Panc1 (cell line): Measurements from ENCODE around the gene CPLX3. TPM values are rescaled to one million over a fixed set of nuclear protein-coding genes. Genes with fewer than 3 reads are reported as not detected.
A peak's percentile ranks its signal among the peaks of the same experiment; 100 is the strongest.

Source experiments
- ATAC-seq: fragments of 200-7000 bp; cut with Tn5 transposase; 2 replicates; pipeline ENCODE4 v1.9.1; 2020; ENCODE audit warnings: mild to moderate bottlenecking, moderate library complexity
- BruUV-seq: library from RNA; stranded (reverse); fragments of 400-500 nt; replicated peaks from 2 replicates; lab custom pipeline; 2021; lab: Mats Ljungman, UMichigan
- CTCF ChIA-PET: fragments of 300-600 bp; sonication (Branson Sonifier 250); formaldehyde crosslinking; loops from one replicate; lab custom pipeline; 2022; ENCODE audit warnings: antibody characterized with exemption; lab: Charles Lee
- POLR2A ChIA-PET: fragments of 300-600 bp; sonication (Branson Sonifier 250); formaldehyde crosslinking; loops from one replicate; lab custom pipeline; 2022; ENCODE audit warnings: antibody characterized with exemption; lab: Charles Lee
- DNase-seq: peaks from one replicate; pipeline ENCODE4 v3.0.0-alpha.2; 2010; ENCODE audit warnings: low read depth, low spot score
- H3K27ac ChIP-seq: 2 replicates; pipeline ENCODE4 v1.5.1; 2011; ENCODE audit warnings: mild to moderate bottlenecking, low read length, inconsistent platforms
- H3K27me3 ChIP-seq: fragments of 200-500 bp; sonication (Bioruptor generic); 2 replicates; pipeline ENCODE4 v1.6.0; 2014; ENCODE audit warnings: low read length, inconsistent platforms; ENCODE audit not compliant: control insufficient read depth, insufficient read depth
- H3K36me3 ChIP-seq: fragments of 200-500 bp; sonication (Bioruptor generic); 2 replicates; pipeline ENCODE4 v1.5.1; 2014; ENCODE audit warnings: inconsistent platforms, mild to moderate bottlenecking, low read length, moderate library complexity; ENCODE audit not compliant: control insufficient read depth, insufficient read depth
- H3K4me1 ChIP-seq: 2 replicates; pipeline ENCODE4 v1.5.1; 2011; ENCODE audit warnings: inconsistent platforms, mild to moderate bottlenecking, low read length, moderate library complexity; ENCODE audit not compliant: control insufficient read depth, insufficient read depth
- H3K4me3 ChIP-seq, 2 experiments: 2 replicates each; pipeline ENCODE4 v1.5.1; 2011 to 2012; ENCODE audit warnings: low read depth in 2 of 2, low read length in 2 of 2, mild to moderate bottlenecking in 2 of 2, inconsistent platforms in 1 of 2, moderate library complexity in 1 of 2
- H3K9me3 ChIP-seq: fragments of 200-500 bp; sonication (Bioruptor generic); 2 replicates; pipeline ENCODE4 v1.5.1; 2014; ENCODE audit warnings: low read depth, mild to moderate bottlenecking, inconsistent platforms, low read length, moderate library complexity; ENCODE audit not compliant: control insufficient read depth, insufficient read depth
- CTCF ChIP-seq: fragments of 450-650 bp; IDR thresholded peaks from 2 replicates; pipeline ENCODE4 v1.5.1; 2017; ENCODE audit warnings: mild to moderate bottlenecking
- POLR2AphosphoS5 ChIP-seq: IDR thresholded peaks from 2 replicates; pipeline ENCODE4 v1.6.1; 2012; ENCODE audit warnings: mild to moderate bottlenecking, low read depth, low read length, moderate library complexity
- REST ChIP-seq, 2 experiments: IDR thresholded peaks; 2 replicates each; pipeline ENCODE4 v1.6.1; 2011 to 2012; ENCODE audit warnings: low read depth in 2 of 2, control low read depth in 1 of 2, low read length in 1 of 2, mild to moderate bottlenecking in 1 of 2, moderate library complexity in 1 of 2; ENCODE audit not compliant: insufficient read depth in 1 of 2
- SIN3A ChIP-seq: IDR thresholded peaks from 2 replicates; pipeline ENCODE4 v1.6.1; 2012; ENCODE audit warnings: low read depth, mild to moderate bottlenecking, low read length, moderate library complexity, borderline replicate concordance; ENCODE audit not compliant: insufficient read depth
- TCF7L2 ChIP-seq: IDR thresholded peaks from 2 replicates; pipeline ENCODE4 v1.6.1; 2011; ENCODE audit warnings: mild to moderate bottlenecking, low read depth, low read length, inconsistent platforms
- in situ Hi-C: cut with HindIII; loops from 2 replicates; pipeline ENCODE4 v1.10.0; 2016; ENCODE audit warnings: low sequenced_read_pairs, low pct_unique_long_range_greater_than_20kb
- intact Hi-C: fragments of 100-400 bp; cut with micrococcal nuclease; formaldehyde crosslinking; loops from one replicate; pipeline ENCODE4 v1.10.0; 2022; ENCODE audit not compliant: unreplicated experiment
- total RNA-seq: library from RNA; stranded (reverse); gene quantifications from one replicate; pipeline ENCODE4 v1.2.1, GENCODE V29; 2021; ENCODE audit not compliant: unreplicated experiment

CPLX3 gene
- total RNA-seq, 1 experiment from 2014 or later = not detected

GRCh38 chr15:74780523-74781430 is 45.6 kb upstream of the CPLX3 start:
- no peak for ATAC-seq
- no peak for TF ChIP-seq POLR2AphosphoS5
- TF ChIP-seq CTCF = no peak
- TF ChIP-seq REST (IDR thresholded peaks at IDR 0.05; ENCODE audit: insufficient read depth in 1 of 2, low read depth in 2 of 2, low read length in 1 of 2) = no peak
- TF ChIP-seq TCF7L2 = no peak
- TF ChIP-seq SIN3A = no peak
- Histone ChIP-seq H3K4me3 (peak overlapping the region in 1 of 2 experiments; percentile 56; a peak in 2 of 4 replicates), H3K36me3 (peaks cover 3% of the 10 kb centered on the region; the same call in 1 of the 2 replicates), H3K27me3 (no peaks in the 10 kb centered on the region), H3K9me3 (no peaks in the 10 kb centered on the region), H3K27ac (peak overlapping the region; percentile 61; the same call in 1 of the 2 replicates), H3K4me1 (peaks cover 43% of the 10 kb centered on the region)
- intact Hi-C loops = no loop called here
- in situ Hi-C loops = no loop called here
- no TSS peak for BruUV-seq
- POLR2A ChIA-PET = no interaction called here
- CTCF ChIA-PET = interaction anchor here (0.5 to 2.0 kb wide), 4 partner anchors 10 to 85 kb away, joined by 3 to 10 read pairs (median 4); no protein-coding TSS in a partner anchor
- DNase-seq = no peak

GRCh38 chr15:74781431-74782258 is 44.8 kb upstream of the CPLX3 start, which contains the start of gene CSK:
Gene CSK (plus strand): TSS chr15:74782080. CDS start chr15:74798298, 16,218 bp downstream.
- in situ Hi-C loops (no loop called here), intact Hi-C loops (no loop called here)
- DNase-seq (no peak), ATAC-seq (peak; percentile 88)
- no TSS peak for BruUV-seq
- POLR2A ChIA-PET = no interaction called here
- TF ChIP-seq SIN3A (peak; percentile 76; the same call in 1 of the 2 replicates), REST (IDR thresholded peaks at IDR 0.05; ENCODE audit: insufficient read depth in 1 of 2, low read depth in 2 of 2, low read length in 1 of 2) (no peak), POLR2AphosphoS5 (peak; percentile 37; the same call in 1 of the 2 replicates), CTCF (peak; percentile 99), TCF7L2 (no peak)
- CTCF ChIA-PET = interaction anchor here (0.6 to 2.0 kb wide), 3 partner anchors 10 to 18 kb away, joined by 3 to 10 read pairs (median 5); no protein-coding TSS in a partner anchor
- Histone ChIP-seq H3K4me3 (peak within 1 kb of the TSS; percentile 87 to 90), H3K9me3 (no peaks in the 10 kb centered on the region), H3K27ac (peak within 1 kb of the TSS; percentile 87), H3K4me1 (peaks cover 43% of the 10 kb centered on the region), H3K27me3 (no peaks in the 10 kb centered on the region), H3K36me3 (peaks cover 3% of the 10 kb centered on the region; the same call in 1 of the 2 replicates)
